AG04450 (cell line): ENCODE measurements around the gene VLDLR. TPM values are rescaled to one million over a fixed set of nuclear protein-coding genes. Genes with fewer than 3 reads are reported as not detected.

Experiments
- CTCF ChIA-PET: fragments of 300-600, 350-600 bp; formaldehyde crosslinking; extraction: SDS; loops from one replicate; lab custom pipeline; 2022; ENCODE audit warnings: antibody characterized with exemption, inconsistent platforms; lab: Charles Lee
- POLR2A ChIA-PET: fragments of 350-600 bp; formaldehyde crosslinking; extraction: SDS; loops from one replicate; lab custom pipeline; 2021; ENCODE audit warnings: antibody characterized with exemption, inconsistent platforms; lab: Yijun Ruan, JAX
- DNase-seq: peaks from one replicate; pipeline ENCODE4 v3.0.0-alpha.2; 2011; ENCODE audit warnings: low read depth, low spot score
- H3K27ac ChIP-seq: one replicate; pipeline ENCODE4 v1.5.1; 2012; ENCODE audit warnings: low read depth, low read length, control low read depth
- H3K27me3 ChIP-seq: one replicate; pipeline ENCODE4 v1.6.0; 2012; ENCODE audit warnings: low read length; ENCODE audit not compliant: control insufficient read depth, insufficient read depth
- H3K4me3 ChIP-seq: 2 replicates; pipeline ENCODE4 v1.5.1; 2011; ENCODE audit warnings: mild to moderate bottlenecking, low read depth, low read length, control low read depth
- H3K9me3 ChIP-seq: 2 replicates; pipeline ENCODE4 v1.5.1; 2012; ENCODE audit warnings: low read length; ENCODE audit not compliant: control insufficient read depth, insufficient read depth
- polyA plus RNA-seq: library from polyadenylated mRNA; depleted of rRNA; stranded (reverse); fragments of >200 nt; gene quantifications from 2 replicates; pipeline ENCODE4 v1.2.3, GENCODE V29; 2011
- TF ChIP-seq, protein P1 (sequence below): IDR thresholded peaks from 2 replicates; pipeline ENCODE4 v1.5.1; 2011; ENCODE audit warnings: low read depth, low read length, control low read depth, inconsistent platforms

VLDLR gene
- polyA plus RNA-seq, 1 experiment = 32.6 TPM

DNA sequence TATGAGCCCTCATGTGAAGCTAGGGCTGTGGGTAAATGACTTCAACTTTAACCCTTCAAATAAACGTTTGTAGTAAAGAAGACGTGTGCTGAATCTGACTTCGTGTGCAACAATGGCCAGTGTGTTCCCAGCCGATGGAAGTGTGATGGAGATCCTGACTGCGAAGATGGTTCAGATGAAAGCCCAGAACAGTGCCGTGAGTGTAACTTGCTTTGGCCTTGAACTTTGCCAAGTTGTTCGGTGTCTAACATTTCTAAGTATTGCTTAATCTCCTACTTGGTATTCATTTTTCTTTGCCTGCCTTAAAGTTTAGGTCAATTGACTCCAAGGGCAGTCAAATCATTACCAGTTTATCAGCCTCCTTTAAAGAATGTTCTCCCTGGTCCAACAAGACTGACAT, 18.2 kb downstream of the VLDLR start:
- Histone ChIP-seq H3K9me3 (no peaks in the 10 kb centered on the region), H3K27ac (no peak overlapping the region), H3K27me3 (no peaks in the 10 kb centered on the region), H3K4me3 (no peak overlapping the region)
- CTCF ChIA-PET = no interaction called here
- POLR2A ChIA-PET = no interaction called here
- no peak for DNase-seq
- TF ChIP-seq, protein P1, sequence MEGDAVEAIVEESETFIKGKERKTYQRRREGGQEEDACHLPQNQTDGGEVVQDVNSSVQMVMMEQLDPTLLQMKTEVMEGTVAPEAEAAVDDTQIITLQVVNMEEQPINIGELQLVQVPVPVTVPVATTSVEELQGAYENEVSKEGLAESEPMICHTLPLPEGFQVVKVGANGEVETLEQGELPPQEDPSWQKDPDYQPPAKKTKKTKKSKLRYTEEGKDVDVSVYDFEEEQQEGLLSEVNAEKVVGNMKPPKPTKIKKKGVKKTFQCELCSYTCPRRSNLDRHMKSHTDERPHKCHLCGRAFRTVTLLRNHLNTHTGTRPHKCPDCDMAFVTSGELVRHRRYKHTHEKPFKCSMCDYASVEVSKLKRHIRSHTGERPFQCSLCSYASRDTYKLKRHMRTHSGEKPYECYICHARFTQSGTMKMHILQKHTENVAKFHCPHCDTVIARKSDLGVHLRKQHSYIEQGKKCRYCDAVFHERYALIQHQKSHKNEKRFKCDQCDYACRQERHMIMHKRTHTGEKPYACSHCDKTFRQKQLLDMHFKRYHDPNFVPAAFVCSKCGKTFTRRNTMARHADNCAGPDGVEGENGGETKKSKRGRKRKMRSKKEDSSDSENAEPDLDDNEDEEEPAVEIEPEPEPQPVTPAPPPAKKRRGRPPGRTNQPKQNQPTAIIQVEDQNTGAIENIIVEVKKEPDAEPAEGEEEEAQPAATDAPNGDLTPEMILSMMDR = no peak

DNA sequence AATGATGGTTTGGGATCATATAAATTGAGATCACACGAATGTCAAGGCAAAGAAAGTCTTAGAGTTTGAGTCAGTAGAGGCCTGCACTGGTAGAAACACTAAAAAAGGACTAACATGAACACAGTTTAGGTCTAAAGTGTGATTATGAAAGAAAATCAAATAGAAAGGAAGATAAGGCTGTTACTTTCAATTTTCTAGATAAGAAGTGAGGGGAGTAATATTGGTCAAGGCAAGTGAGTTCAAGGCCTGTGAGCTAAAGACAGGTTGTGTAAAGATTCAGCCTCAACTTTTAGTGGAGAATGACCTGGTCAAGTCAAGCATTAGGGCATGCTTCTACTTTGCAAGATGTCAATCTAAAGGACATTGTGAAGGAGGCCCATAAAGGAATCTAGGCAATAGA, 19.0 kb downstream of the VLDLR start:
- Histone ChIP-seq H3K27me3 (no peaks in the 10 kb centered on the region), H3K4me3 (no peak overlapping the region), H3K9me3 (no peaks in the 10 kb centered on the region), H3K27ac (no peak overlapping the region)
- POLR2A ChIA-PET = no interaction called here
- CTCF ChIA-PET = no interaction called here
- no peak for DNase-seq
- TF ChIP-seq, protein P1 = no peak

DNA sequence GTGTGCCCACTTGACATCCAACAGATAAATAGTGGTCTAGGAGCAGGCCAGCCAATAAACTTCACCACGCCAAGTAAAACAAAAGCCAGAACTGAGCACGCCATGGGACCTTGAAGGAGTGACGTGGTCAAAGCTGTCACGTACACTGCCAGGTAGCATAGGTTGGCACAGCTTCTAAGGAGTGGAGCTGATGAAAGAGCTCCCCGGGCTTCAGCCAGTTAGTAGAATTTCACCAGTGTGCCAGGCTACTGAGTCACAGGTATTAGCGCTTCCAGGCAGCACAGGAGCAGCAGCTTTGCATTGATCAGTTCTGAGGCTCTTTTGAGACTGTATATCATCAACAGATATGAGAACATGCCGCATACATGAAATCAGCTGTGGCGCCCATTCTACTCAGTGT, 19.4 kb downstream of the VLDLR start:
- TF ChIP-seq, protein P1 = no peak
- DNase-seq = no peak
- no peak overlapping the region for H3K27ac ChIP-seq
- CTCF ChIA-PET = no interaction called here
- no peak overlapping the region for H3K4me3 ChIP-seq
- H3K27me3 ChIP-seq = no peaks in the 10 kb centered on the region
- POLR2A ChIA-PET = no interaction called here
- H3K9me3 ChIP-seq = no peaks in the 10 kb centered on the region

DNA sequence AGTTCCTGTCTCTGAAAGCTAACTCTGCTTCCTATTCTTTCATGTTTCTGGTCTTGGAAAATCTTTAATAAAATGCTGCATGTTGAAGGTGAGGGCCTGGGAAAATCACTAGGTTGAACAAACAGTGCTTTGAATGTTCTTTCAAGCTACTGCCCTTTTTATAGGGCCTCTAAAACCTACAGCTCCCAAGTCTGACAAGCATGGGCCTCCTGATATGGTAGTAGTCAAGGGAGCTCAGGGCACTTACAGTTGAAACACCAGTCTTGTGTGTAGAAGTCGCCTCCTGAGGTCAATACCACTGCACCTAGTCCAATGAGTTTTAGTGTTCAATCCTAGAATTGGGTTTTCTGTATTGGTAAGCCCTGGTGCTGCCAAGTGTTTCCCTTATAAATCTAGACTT, 20.5 kb downstream of the VLDLR start:
- DNase-seq = no peak
- TF ChIP-seq, protein P1 = no peak
- CTCF ChIA-PET = interaction anchor here (1.1 kb wide), 1 partner anchor 510 kb away, joined by 9 read pairs; no protein-coding TSS in a partner anchor
- Histone ChIP-seq H3K27me3 (no peaks in the 10 kb centered on the region), H3K27ac (no peak overlapping the region), H3K4me3 (no peak overlapping the region), H3K9me3 (no peaks in the 10 kb centered on the region)
- POLR2A ChIA-PET = no interaction called here

DNA sequence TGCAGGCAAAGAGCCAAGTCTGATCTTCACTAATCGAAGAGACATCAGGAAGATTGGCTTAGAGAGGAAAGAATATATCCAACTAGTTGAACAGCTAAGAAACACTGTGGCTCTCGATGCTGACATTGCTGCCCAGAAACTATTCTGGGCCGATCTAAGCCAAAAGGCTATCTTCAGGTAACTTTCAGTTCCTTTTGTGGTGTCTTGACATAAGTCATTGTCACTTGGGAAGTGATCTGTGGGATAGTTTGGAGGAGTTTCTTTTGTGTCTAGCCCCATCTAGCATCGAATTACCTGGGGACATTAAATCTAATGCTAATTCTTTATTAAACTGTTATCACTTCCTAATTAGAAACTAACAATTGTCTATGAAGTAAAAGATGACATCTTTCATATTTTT, 24.0 kb downstream of the VLDLR start:
- no peak for DNase-seq
- H3K27me3 ChIP-seq = no peaks in the 10 kb centered on the region
- TF ChIP-seq, protein P1 = no peak
- CTCF ChIA-PET = no interaction called here
- H3K9me3 ChIP-seq = no peaks in the 10 kb centered on the region
- POLR2A ChIA-PET = no interaction called here
- H3K27ac ChIP-seq = no peak overlapping the region
- H3K4me3 ChIP-seq = no peak overlapping the region
